HG03280 (cell line): ENCODE measurements around the gene MROH8.
"Not testable (repeated sequence)": the region's sequence is repeated elsewhere in the genome, so short reads cannot be mapped to it uniquely, and the experiment has no call there.

Experiments used
- ATAC-seq: cut with Tn5 transposase; IDR thresholded peaks from one replicate; pipeline ENCODE4 v1.9.1; 2021; ENCODE audit warnings: mild to moderate bottlenecking, moderate library complexity; ENCODE audit not compliant: unreplicated experiment

The MROH8 gene

DNA sequence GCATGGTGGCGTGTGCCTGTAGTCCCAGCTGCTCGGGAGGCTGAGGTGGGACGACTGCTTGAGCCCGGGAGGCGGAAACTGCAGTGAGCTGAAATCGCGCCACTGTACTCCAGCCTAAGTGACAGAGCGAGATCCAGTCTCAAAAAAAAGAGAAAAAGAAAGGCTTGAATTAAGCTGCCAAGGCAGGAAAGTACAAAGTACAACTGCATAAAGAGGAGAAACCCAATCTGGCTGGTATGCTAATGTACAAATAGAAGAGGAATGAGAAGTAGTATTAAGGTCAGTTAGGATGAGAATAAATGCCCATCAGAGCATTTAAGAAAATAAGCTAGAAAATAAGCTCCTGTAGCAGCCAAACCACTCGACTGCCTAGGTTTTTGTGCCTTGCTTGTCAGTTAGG lies 23.4 kb downstream of the MROH8 start:
- no peak for ATAC-seq

- ATAC-seq = no peak
Measured at GRCh38 chr20:37154684-37155298, 24.6 kb downstream of the MROH8 start.

DNA sequence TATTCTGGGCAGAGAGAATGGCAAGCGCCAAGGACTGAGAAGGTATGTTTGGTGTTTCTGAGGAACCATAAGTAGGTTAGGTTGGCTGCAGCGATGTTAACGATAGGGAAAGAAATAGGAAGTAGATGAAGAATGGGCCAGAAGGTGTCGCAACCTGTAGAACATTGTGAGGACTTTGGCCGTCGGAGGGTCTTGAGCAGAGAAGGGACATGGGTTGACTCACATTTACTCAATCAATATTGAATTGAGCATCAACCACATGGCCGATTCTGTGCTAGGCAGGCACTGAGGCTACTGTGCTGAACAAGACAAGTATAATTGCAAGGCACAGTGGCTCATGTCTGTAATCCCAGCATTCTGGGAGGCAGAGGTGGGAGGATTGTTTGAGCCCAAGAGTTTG lies 27.1 kb downstream of the MROH8 start:
- ATAC-seq = no peak

- ATAC-seq = no peak
Measured at GRCh38 chr20:37151529-37151928, 27.8 kb downstream of the MROH8 start.

DNA sequence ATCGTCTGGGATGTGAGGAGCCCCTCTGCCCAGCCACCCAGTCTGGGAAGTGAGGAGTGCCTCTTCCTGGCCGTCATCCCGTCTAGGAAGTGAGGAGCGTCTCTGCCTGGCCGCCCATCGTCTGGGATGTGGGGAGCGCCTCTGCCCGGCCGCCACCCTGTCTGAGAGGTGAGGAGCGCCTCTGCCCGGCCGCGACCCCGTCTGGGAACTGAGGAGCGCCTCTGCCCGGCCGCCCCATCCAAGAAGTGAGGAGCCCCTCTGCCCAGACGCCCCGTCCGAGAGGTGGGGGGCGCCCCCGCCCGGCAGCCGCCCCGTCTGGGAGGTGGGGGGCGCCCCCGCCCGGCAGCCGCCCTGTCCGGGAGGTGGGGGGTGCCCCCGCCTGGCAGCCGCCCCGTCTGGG lies 28.5 kb downstream of the MROH8 start:
- not testable (repeated sequence) for ATAC-seq

- ATAC-seq = no peak
Measured at GRCh38 chr20:37147250-37147649, 32.1 kb downstream of the MROH8 start.

GRCh38 chr20:37144856-37145404 lies 34.4 kb downstream of the MROH8 start:
- ATAC-seq = no peak

DNA sequence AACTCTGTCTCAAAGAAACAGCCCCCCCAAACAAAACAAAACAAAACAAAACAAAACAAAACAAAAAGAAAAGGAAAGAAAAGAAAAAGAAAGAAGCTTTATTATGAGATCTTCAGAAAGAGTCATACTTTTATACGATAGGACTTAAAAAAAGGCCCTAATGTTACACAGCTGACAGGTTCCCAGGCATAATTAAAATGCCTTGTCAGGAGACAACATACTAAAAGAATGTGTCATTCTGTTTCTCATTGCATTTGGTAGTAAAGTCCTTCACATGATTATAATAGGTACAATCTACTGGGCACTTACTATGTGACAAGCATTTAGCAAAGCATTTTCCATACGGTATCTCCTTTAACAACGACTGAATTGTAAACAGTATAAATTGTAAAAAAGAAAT lies 36.6 kb downstream of the MROH8 start:
- ATAC-seq = no peak

GRCh38 chr20:37137547-37137946 lies 41.8 kb downstream of the MROH8 start:
- ATAC-seq = no peak

DNA sequence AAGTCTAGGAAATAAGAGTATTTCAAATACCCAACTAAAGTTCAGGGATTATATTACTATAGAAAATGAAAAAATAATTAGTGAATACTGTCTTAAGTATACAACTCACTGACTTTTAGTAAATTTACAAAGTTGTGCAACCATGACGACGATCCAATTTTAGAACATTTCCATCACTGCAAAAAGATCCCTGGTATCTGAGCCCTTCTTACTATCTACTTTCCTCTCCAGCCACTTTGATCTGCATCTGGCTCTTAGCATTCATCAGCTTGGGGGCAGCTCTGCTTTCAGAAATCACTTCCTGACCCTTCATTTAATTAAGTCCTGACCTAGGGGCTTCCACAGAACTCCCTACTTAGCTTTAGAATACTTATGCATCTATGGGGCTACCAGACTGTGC lies 45.4 kb downstream of the MROH8 start:
- ATAC-seq = no peak

GRCh38 chr20:37131486-37131885 lies 47.9 kb downstream of the MROH8 start:
- no peak for ATAC-seq

- ATAC-seq = no peak
Measured at GRCh38 chr20:37128803-37129202, 50.5 kb downstream of the MROH8 start.

- not testable (repeated sequence) for ATAC-seq
Measured at GRCh38 chr20:37126290-37126689, 53.1 kb downstream of the MROH8 start.

GRCh38 chr20:37123441-37123840 lies 55.9 kb downstream of the MROH8 start:
- ATAC-seq = no peak

DNA sequence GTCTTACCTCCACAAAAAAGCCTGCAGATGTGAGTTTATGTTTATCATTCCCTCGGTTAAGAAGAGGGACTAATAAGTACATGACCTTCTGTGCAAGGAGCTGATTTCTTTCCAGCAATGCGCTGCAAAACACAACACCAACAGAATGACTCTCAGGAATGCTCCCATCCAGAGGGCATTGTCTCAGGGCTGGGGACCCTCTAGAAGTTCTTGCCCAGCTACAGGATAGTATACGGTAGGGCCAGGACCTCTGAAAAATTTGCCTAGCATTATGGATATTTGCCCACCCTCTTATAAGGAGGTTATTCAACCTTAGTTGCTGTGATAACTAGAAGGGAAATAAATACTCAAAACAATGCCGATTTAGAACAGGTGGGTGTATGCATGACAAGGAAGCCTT lies 58.9 kb downstream of the MROH8 start:
- no peak for ATAC-seq

GRCh38 chr20:37119356-37120036 lies 59.9 kb downstream of the MROH8 start:
- no peak for ATAC-seq

- ATAC-seq = no peak
Measured at GRCh38 chr20:37114012-37114411, 65.3 kb downstream of the MROH8 start.

- ATAC-seq = no peak
Measured at GRCh38 chr20:37111926-37112455, 67.4 kb downstream of the MROH8 start.

DNA sequence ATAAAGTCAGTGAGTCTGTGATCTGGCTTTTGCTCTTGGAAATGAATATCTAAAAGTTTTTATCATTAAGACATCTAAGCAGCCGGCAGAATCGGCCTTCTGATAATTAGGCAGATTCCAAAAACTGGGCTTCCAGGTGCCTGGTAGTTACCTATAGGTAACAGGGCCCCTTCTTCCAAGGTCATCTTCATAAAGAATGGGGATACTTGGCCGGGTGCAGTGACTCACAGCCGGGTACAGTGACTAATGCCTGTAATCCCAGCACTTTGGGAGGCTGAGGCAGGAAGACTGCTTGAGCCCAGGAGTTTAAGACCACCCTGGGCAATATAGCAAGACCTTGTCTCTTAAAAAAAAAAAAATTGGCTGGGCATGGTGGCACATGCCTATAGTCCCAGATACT lies 70.7 kb downstream of the MROH8 start:
- ATAC-seq = no peak

DNA sequence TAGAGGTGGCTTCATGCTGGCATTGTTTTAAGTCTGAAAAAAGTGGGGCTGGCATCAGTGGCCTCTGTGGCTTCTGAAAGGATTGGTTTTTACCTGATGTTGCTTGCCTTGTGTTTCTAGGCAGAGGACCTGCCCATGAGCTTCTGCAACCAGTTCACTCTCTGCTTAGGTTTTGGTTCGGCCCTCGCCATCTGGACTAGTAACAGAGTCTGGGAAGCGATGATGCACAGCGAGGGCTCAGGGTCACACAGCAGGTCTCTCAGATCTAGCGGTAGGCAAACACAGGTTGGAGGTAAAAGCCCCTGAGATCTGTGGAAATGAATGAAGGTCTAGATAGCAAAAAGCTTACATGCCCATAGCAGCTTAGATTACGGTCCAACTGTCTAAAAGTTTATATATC lies 76.8 kb downstream of the MROH8 start:
- ATAC-seq = no peak

DNA sequence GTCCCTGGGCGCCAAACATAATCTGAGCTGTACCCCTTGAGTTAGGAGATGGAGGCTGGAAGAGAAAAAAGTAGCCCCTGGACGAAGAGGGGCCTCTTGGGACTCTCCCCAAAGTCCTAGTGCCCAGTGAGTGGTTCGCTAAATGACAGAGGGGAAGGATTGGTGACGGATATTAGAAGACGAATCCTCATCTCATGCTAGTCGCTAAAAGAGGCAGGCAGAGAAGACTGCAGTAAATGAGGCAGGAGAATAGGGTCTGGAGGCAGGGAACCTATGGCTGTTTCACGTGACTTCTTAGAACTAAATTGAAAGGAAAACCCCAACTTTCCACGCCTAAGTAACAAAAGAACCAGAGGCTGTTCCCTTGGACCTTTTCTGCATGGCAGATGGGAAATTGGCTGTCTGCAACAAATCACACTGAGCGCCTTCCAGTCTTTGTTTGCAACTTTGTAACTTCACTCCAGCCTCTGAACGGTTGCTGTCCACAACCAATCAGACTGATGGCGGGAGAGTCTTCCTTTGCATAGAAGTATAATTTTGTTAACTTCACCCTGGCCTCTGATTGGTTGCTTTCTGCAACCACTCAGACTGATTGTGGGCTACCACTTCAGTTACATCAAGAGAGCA lies 82.8 kb downstream of the MROH8 start:
- no peak for ATAC-seq
